Fibroblast of mammary gland (primary cell): Measurements from ENCODE around the gene CAMK2D.

ENCODE experiments used
- DNase-seq: peaks from one replicate; pipeline ENCODE4 v3.0.0-alpha.2; 2010; ENCODE audit warnings: low read depth
- H3K4me3 ChIP-seq: 2 replicates; pipeline ENCODE4 v1.5.1; 2011; ENCODE audit warnings: low read depth, mild to moderate bottlenecking, low read length, moderate library complexity; ENCODE audit not compliant: control insufficient read depth
- CTCF ChIP-seq: conservative IDR thresholded peaks from 2 replicates; pipeline ENCODE4 v1.5.1; 2011; ENCODE audit warnings: low read depth, low read length, inconsistent platforms; ENCODE audit not compliant: control insufficient read depth, insufficient read depth

CAMK2D gene

DNA sequence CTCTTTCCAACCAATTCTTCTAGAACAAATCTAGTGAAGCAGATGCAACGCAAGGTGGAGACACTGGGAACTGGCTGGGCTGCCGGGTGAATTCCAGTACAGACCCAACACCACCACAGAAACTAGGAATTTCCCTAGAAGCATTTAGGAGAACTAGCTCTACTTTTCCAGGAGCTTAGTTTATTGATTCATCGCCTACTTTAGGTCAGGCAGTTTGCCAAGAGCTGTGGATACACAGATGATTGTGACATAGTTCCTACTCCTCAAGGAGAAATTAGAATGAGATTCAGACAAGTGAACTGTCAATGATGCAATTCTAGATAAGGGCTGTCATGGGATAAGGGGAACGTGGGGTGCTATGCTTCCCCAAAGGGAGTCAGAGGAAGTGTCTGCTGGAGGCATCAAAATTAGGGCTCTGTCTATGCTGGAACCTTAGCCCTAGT lies 350.0 kb downstream of the CAMK2D start:
- peak; percentile 56 for TF ChIP-seq CTCF
- H3K4me3 ChIP-seq = no peak overlapping the region
- peak; percentile 96 for DNase-seq

DNA sequence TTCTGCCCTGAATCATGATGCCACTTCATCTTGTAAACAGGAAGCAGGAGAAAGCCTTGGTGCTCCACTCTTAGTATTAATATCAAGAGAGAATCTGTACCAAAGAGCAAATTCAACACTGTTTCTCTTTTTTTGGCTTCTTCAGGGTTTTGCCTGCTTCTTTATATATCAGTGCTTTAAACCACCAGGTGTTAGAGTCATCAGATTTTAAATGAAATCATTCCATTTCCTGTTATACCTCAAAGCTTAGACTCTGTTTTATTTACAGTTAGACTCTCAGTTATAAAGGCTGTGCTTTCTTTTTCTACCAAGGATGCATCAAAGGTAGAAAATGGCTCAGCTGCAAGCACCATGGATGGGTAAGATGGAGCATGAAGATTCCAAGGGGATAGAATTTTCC lies 350.9 kb downstream of the CAMK2D start:
- TF ChIP-seq CTCF = no peak
- DNase-seq = no peak
- no peak overlapping the region for H3K4me3 ChIP-seq

DNA sequence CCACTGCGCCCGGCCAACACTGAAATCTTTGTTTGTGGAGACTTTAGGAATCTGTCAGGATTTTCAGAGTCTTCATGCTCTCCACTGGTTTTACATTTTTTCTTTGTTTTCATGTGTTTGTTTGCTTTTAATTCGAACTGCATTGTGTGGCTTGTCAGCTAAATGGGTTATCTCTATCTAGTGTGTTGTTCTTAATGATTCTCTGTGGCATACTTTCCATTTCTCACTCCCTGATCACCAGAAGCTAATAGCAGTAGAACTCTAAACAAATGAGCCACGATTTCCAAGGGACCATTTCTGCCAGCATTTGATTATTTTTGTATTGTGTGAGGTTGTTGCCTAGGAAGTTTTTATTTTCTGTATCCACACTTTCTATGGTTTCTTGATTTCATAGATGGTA lies 352.4 kb downstream of the CAMK2D start:
- TF ChIP-seq CTCF = no peak
- no peak for DNase-seq
- no peak overlapping the region for H3K4me3 ChIP-seq

- no peak overlapping the region for H3K4me3 ChIP-seq
- TF ChIP-seq CTCF = no peak
- DNase-seq = no peak
Measured at GRCh38 chr4:113407409-113407808, 354.1 kb downstream of the CAMK2D start.

DNA sequence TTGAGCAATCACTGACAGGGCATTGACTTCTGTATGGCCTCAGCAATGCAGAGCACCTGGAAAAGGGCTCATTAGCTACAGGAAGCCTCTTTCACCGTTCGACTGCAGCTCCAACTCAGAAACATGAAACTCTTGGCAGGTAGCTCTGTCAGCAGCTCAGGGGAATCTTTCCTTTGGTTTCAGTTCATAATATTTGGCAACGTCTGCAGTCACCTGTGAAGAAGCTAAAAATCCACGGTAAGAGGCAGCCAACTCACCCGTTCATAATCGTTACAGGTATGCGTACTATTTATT lies 354.9 kb downstream of the CAMK2D start:
- no peak for DNase-seq
- no peak overlapping the region for H3K4me3 ChIP-seq
- no peak for TF ChIP-seq CTCF

- DNase-seq = no peak
- no peak for TF ChIP-seq CTCF
- H3K4me3 ChIP-seq = no peak overlapping the region
Measured at GRCh38 chr4:113405874-113406722, 355.4 kb downstream of the CAMK2D start.
